DOHH2 (cell line): ENCODE results near the gene SLC16A12.

ENCODE experiments used
- CTCF ChIP-seq: fragments of 200-600 bp; sonication (generic); IDR thresholded peaks from one replicate; pipeline ENCODE4 v1.5.1; 2014; ENCODE audit warnings: antibody characterized with exemption, mild to moderate bottlenecking, low read depth, low read length; ENCODE audit not compliant: poor library complexity, severe bottlenecking
- EZH2phosphoT487 ChIP-seq: fragments of 200-600 bp; sonication (generic); IDR thresholded peaks from 2 replicates; pipeline ENCODE4 v1.6.1; 2017; ENCODE audit warnings: borderline replicate concordance, mild to moderate bottlenecking, antibody characterized with exemption, low read length, moderate library complexity, mixed read lengths

GRCh38 chr10:89463846-89464537, 71.4 kb downstream of the SLC16A12 start:
- no peak for TF ChIP-seq CTCF
- no peak for TF ChIP-seq EZH2phosphoT487
